ENCODE measurements around the gene CTF1.
"Not testable (repeated sequence)": the region's sequence is repeated elsewhere in the genome, so short reads cannot be mapped to it uniquely, and the experiment has no call there.

CTF1 gene

GRCh38 chr16:30896261-30896888, at the start of gene CTF1:
Gene CTF1 (plus strand): TSS chr16:30896614. CDS start chr16:30896644, 30 bp downstream.
- DNase-seq: no peak

GRCh38 chr16:30846649-30847402, 49.6 kb upstream of the CTF1 start:
- DNase-seq: no peak

GRCh38 chr16:30850246-30850645, 46.2 kb upstream of the CTF1 start:
- DNase-seq: no peak

GRCh38 chr16:30853758-30854157, 42.7 kb upstream of the CTF1 start:
- no peak for DNase-seq

- DNase-seq: no peak
Measured at GRCh38 chr16:30858111-30858495, 38.3 kb upstream of the CTF1 start.

GRCh38 chr16:30858829-30859423, 37.5 kb upstream of the CTF1 start:
- no peak for DNase-seq

GRCh38 chr16:30860729-30861128, 35.7 kb upstream of the CTF1 start:
- not testable (repeated sequence) for DNase-seq

- DNase-seq: not testable (repeated sequence)
Measured at GRCh38 chr16:30863178-30863577, 33.2 kb upstream of the CTF1 start.

GRCh38 chr16:30866031-30866430, 30.4 kb upstream of the CTF1 start:
- DNase-seq: no peak

GRCh38 chr16:30867747-30868146, 28.7 kb upstream of the CTF1 start:
- DNase-seq: no peak

- DNase-seq: no peak
Measured at GRCh38 chr16:30870904-30871303, 25.5 kb upstream of the CTF1 start.

- DNase-seq: no peak
Measured at GRCh38 chr16:30874244-30874820, 22.1 kb upstream of the CTF1 start.

- DNase-seq: peak; percentile 87
Measured at GRCh38 chr16:30874821-30875717, 21.3 kb upstream of the CTF1 start.

- no peak for DNase-seq
Measured at GRCh38 chr16:30875871-30876801, 20.3 kb upstream of the CTF1 start.

GRCh38 chr16:30876867-30877266, 19.5 kb upstream of the CTF1 start:
- DNase-seq: no peak

GRCh38 chr16:30882429-30883310, 13.7 kb upstream of the CTF1 start:
- DNase-seq: no peak

- DNase-seq: no peak
Measured at GRCh38 chr16:30884760-30885159, 11.7 kb upstream of the CTF1 start.

GRCh38 chr16:30885196-30885595, 11.2 kb upstream of the CTF1 start:
- DNase-seq: no peak

- DNase-seq: no peak
Measured at GRCh38 chr16:30886145-30886544, 10.3 kb upstream of the CTF1 start.

GRCh38 chr16:30887927-30888326, 8.5 kb upstream of the CTF1 start:
- DNase-seq: no peak

All from activated CD4-positive, alpha-beta T cell treated with anti-CD3 and anti-CD28 coated beads, Interleukin-2, amount 50 U/mL, for 1 hour (primary cell).